ENCODE results near the gene PDZK1IP1. TPM values are rescaled to one million over a fixed set of nuclear protein-coding genes. Genes with fewer than 3 reads are reported as not detected.

PDZK1IP1 gene
- total and polyA plus RNA-seq, 2 of the 13 experiments (the other 11 are each of a cell fraction or from before 2014, with no cell fraction given): 0.24 to 1.6 TPM

DNA sequence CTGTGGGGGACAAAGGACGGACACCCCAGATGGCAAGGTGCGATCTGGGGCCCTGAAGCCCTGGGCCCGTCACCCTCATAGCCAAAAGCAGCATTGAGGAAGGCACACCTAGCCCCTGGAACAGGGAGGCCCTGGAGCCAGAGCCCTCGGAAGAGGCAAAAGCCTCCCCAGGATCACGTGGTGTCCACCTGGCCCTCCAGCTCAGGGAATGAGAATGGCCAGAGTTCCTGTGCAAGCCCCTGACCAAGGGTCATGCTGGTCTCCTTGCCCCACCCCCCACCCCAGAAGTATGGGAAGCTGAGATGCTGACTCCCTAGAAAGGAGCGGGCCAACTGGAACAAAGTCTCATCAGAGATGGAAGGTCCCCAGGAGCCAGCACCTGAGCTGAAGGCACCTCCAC lies 1.0 kb upstream of the PDZK1IP1 start:
- Histone ChIP-seq H3K9ac (ENCODE audit: insufficient read depth, low read depth, low read length) (peak overlapping the region; percentile 27; the same call in 1 of the 2 replicates), H3K4me2 (ENCODE audit: low read depth, low read length) (peak overlapping the region; percentile 79), H3K27me3 (ENCODE audit: control insufficient read depth in 1 of 2, insufficient read depth in 2 of 2, low read length in 2 of 2) (no peaks in the 10 kb centered on the region), H3K36me3 (replicated peaks in 1 of 2; ENCODE audit: control insufficient read depth in 1 of 2, insufficient read depth in 2 of 2, low read length in 2 of 2) (no peaks in the 10 kb centered on the region), H3K4me3 (replicated peaks in 1 of 3; ENCODE audit: insufficient read depth in 1 of 3, low read depth in 2 of 3, low read length in 3 of 3) (peak overlapping the region in 1 of 3 experiments; percentile 66; a peak in 1 of 6 replicates), H2AFZ (ENCODE audit: low read length) (no peak overlapping the region), H3K79me2 (ENCODE audit: insufficient read depth, low read length) (no peaks in the 10 kb centered on the region), H4K20me1 (ENCODE audit: insufficient read depth, low read length) (no peaks in the 10 kb centered on the region), H3K9me3 (ENCODE audit: low read length) (no peaks in the 10 kb centered on the region), H3K27ac (ENCODE audit: extremely low read length, insufficient read depth, low read length) (peak overlapping the region; percentile 92), H3K4me1 (ENCODE audit: insufficient read depth, low read length) (peaks cover 93% of the 10 kb centered on the region)
- ChIA-PET POLR2A (interaction anchor here (8.3 kb wide), 1 partner anchor 10 kb away, joined by 168 read pairs; no protein-coding TSS in a partner anchor), CTCF (ENCODE audit: low intra/inter-chr PET ratio, low total read pairs) (interaction anchor here (3.9 kb wide), 1 partner anchor 73 kb away, joined by 28 read pairs; no protein-coding TSS in a partner anchor)
- DNase-seq (ENCODE audit: low spot score) (no peak), FAIRE-seq (no peak), ATAC-seq (no peak)
- WGBS (ENCODE audit: low lambda C conversion rate): 76% methylated on average over 3 of the region's 6 CpGs
- intact Hi-C loops (cut with micrococcal nuclease; ENCODE audit: unreplicated experiment): loop anchor here (5.0 kb wide), 1 partner anchor 231 kb away; no protein-coding TSS in a partner anchor
- in situ Hi-C loops (cut with HindIII; ENCODE audit: extremely low pct_ligation_motif_present, low pct_unique_long_range_greater_than_20kb): loop anchor here (5.0 to 25.0 kb wide), 2 partner anchors 71 to 521 kb away; no protein-coding TSS in a partner anchor
- BruUV-seq (replicated peaks): no TSS peak
- no peak for TF ChIP-seq ZNF207 (IDR thresholded peaks at IDR 0.05; ENCODE audit: borderline replicate concordance)
- TF ChIP-seq ZNF530 (CRISPR knock-in tag; IDR thresholded peaks at IDR 0.05; ENCODE audit: low read depth): no peak
- no peak for TF ChIP-seq ZNF678 (CRISPR knock-in tag; IDR thresholded peaks at IDR 0.05)
- no peak for TF ChIP-seq ZNF30 (CRISPR knock-in tag; IDR thresholded peaks at IDR 0.05)
- TF ChIP-seq MIER3 (CRISPR knock-in tag; IDR thresholded peaks at IDR 0.05; ENCODE audit: borderline replicate concordance): no peak
- TF ChIP-seq RAD51 (IDR thresholded peaks at IDR 0.05; ENCODE audit: borderline replicate concordance): no peak
- no peak for TF ChIP-seq CBX5 (CRISPR knock-in tag; IDR thresholded peaks at IDR 0.05; ENCODE audit: borderline replicate concordance)
- no peak for TF ChIP-seq KMT2A (CRISPR knock-in tag; IDR thresholded peaks at IDR 0.05)
- 0 out of 2 replicates have a peak, but pooled peaks have one; percentile 46 for TF ChIP-seq CAMTA2 (CRISPR knock-in tag; IDR thresholded peaks at IDR 0.05; ENCODE audit: borderline replicate concordance)
- TF ChIP-seq MTA1 (CRISPR knock-in tag; IDR thresholded peaks at IDR 0.05; ENCODE audit: borderline replicate concordance): peak; percentile 39; the same call in 1 of the 2 replicates
- TF ChIP-seq TFE3 (CRISPR knock-in tag; IDR thresholded peaks at IDR 0.05): no peak
- no peak for TF ChIP-seq SNAPC5 (CRISPR knock-in tag; IDR thresholded peaks at IDR 0.05; ENCODE audit: borderline replicate concordance)
- TF ChIP-seq ZNF251 (CRISPR knock-in tag; IDR thresholded peaks at IDR 0.05): no peak
- TF ChIP-seq, protein P1, sequence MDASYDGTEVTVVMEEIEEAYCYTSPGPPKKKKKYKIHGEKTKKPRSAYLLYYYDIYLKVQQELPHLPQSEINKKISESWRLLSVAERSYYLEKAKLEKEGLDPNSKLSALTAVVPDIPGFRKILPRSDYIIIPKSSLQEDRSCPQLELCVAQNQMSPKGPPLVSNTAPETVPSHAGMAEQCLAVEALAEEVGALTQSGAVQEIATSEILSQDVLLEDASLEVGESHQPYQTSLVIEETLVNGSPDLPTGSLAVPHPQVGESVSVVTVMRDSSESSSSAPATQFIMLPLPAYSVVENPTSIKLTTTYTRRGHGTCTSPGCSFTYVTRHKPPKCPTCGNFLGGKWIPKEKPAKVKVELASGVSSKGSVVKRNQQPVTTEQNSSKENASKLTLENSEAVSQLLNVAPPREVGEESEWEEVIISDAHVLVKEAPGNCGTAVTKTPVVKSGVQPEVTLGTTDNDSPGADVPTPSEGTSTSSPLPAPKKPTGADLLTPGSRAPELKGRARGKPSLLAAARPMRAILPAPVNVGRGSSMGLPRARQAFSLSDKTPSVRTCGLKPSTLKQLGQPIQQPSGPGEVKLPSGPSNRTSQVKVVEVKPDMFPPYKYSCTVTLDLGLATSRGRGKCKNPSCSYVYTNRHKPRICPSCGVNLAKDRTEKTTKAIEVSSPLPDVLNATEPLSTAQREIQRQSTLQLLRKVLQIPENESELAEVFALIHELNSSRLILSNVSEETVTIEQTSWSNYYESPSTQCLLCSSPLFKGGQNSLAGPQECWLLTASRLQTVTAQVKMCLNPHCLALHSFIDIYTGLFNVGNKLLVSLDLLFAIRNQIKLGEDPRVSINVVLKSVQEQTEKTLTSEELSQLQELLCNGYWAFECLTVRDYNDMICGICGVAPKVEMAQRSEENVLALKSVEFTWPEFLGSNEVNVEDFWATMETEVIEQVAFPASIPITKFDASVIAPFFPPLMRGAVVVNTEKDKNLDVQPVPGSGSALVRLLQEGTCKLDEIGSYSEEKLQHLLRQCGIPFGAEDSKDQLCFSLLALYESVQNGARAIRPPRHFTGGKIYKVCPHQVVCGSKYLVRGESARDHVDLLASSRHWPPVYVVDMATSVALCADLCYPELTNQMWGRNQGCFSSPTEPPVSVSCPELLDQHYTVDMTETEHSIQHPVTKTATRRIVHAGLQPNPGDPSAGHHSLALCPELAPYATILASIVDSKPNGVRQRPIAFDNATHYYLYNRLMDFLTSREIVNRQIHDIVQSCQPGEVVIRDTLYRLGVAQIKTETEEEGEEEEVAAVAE (CRISPR knock-in tag; IDR thresholded peaks at IDR 0.05; ENCODE audit: borderline replicate concordance): no peak
- TF ChIP-seq, protein P2, sequence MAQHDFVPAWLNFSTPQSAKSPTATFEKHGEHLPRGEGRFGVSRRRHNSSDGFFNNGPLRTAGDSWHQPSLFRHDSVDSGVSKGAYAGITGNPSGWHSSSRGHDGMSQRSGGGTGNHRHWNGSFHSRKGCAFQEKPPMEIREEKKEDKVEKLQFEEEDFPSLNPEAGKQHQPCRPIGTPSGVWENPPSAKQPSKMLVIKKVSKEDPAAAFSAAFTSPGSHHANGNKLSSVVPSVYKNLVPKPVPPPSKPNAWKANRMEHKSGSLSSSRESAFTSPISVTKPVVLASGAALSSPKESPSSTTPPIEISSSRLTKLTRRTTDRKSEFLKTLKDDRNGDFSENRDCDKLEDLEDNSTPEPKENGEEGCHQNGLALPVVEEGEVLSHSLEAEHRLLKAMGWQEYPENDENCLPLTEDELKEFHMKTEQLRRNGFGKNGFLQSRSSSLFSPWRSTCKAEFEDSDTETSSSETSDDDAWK (CRISPR knock-in tag; IDR thresholded peaks at IDR 0.05): no peak
- TF ChIP-seq ZNF343 (CRISPR knock-in tag; IDR thresholded peaks at IDR 0.05): 0 out of 2 replicates have a peak, but pooled peaks have one; percentile 38
- TF ChIP-seq KLF12 (CRISPR knock-in tag; IDR thresholded peaks at IDR 0.05; ENCODE audit: borderline replicate concordance): no peak
- TF ChIP-seq ZFY (CRISPR knock-in tag; IDR thresholded peaks at IDR 0.05): no peak
- TF ChIP-seq KLF15 (CRISPR knock-in tag; IDR thresholded peaks at IDR 0.05; ENCODE audit: borderline replicate concordance): no peak

Measured in HepG2 (cell line).